NCI-H446 (cell line): ENCODE results near the gene CEBPG.

Experiments
- DNase-seq, 2 experiments: peaks; one replicate each; lab custom pipeline; 2025; lab: John Stamatoyannopoulos, UW

CEBPG gene

GRCh38 chr19:33418871-33419787 is 45.6 kb downstream of the CEBPG start:
- DNase-seq: no peak

- DNase-seq: no peak
Measured at GRCh38 chr19:33419788-33420130, 46.2 kb downstream of the CEBPG start.

GRCh38 chr19:33420821-33421220 is 47.3 kb downstream of the CEBPG start:
- DNase-seq: no peak

GRCh38 chr19:33421368-33421767 is 47.9 kb downstream of the CEBPG start:
- no peak for DNase-seq

- DNase-seq: no peak
Measured at GRCh38 chr19:33422369-33423180, 49.1 kb downstream of the CEBPG start.

- no peak for DNase-seq
Measured at GRCh38 chr19:33424181-33424580, 50.7 kb downstream of the CEBPG start.

GRCh38 chr19:33426621-33427361 is 53.3 kb downstream of the CEBPG start:
- DNase-seq: no peak

GRCh38 chr19:33427801-33428626 is 54.5 kb downstream of the CEBPG start:
- no peak for DNase-seq

GRCh38 chr19:33428627-33429125 is 55.2 kb downstream of the CEBPG start:
- no peak for DNase-seq

- DNase-seq: no peak
Measured at GRCh38 chr19:33429891-33430673, 56.6 kb downstream of the CEBPG start.

- peak; percentile 48 to 78 for DNase-seq
Measured at GRCh38 chr19:33430674-33431277, 57.3 kb downstream of the CEBPG start.

GRCh38 chr19:33432015-33432414 is 58.5 kb downstream of the CEBPG start:
- DNase-seq: peak in 1 of 2 experiments; percentile 19
